Lower leg skin (tissue), 4 donors: Measurements from ENCODE around the gene PYDC1. TPM values are rescaled to one million over a fixed set of nuclear protein-coding genes. Genes with fewer than 3 reads are reported as not detected.
A peak's percentile ranks its signal among the peaks of the same experiment; 100 is the strongest.

ENCODE experiments used
- DNase-seq, 2 donors: peaks; one replicate each; pipeline ENCODE4 v3.0.0-alpha.2; 2019; ENCODE audit warnings: low spot score in 2 of 2
- H3K4me3 ChIP-seq: fragments of 200-600 bp; sonication (generic); 2 replicates; pipeline ENCODE4 v1.5.1; 2017; ENCODE audit warnings: mild to moderate bottlenecking, low read depth; ENCODE audit not compliant: poor library complexity, severe bottlenecking
- CTCF ChIP-seq, 3 donors: fragments of 450-650 bp; IDR thresholded peaks; one replicate each; pipeline ENCODE4 v1.5.1; 2016; ENCODE audit warnings: antibody characterized with exemption in 3 of 3, mild to moderate bottlenecking in 3 of 3, moderate library complexity in 2 of 3
- POLR2A ChIP-seq, 2 donors: fragments of 450-650 bp; IDR thresholded peaks; one replicate each; pipeline ENCODE4 v1.6.1; 2016 to 2017; ENCODE audit warnings: antibody characterized with exemption in 2 of 2, mild to moderate bottlenecking in 1 of 2, moderate library complexity in 1 of 2
- WGBS, 2 donors: methylation state at CpG; one replicate each; pipeline ENCODE4 v1.1.5; 2018; 5-methylcytosine and 5-hydroxymethylcytosine counted together
- intact Hi-C: fragments of 100-400 bp; cut with DNase I; formaldehyde crosslinking; loops from one replicate; pipeline ENCODE4 v1.15.0; 2023; ENCODE audit warnings: low total_unique reads
- total RNA-seq, 4 donors: library from RNA; depleted of rRNA; stranded (reverse); fragments of >200 nt; gene quantifications; one replicate each; pipeline ENCODE4 v1.1.0, GENCODE V29; 2016

Gene PYDC1
- total RNA-seq, 4 donors from 2014 or later, result 4.8 to 17.5 (median 12.9) TPM

DNA sequence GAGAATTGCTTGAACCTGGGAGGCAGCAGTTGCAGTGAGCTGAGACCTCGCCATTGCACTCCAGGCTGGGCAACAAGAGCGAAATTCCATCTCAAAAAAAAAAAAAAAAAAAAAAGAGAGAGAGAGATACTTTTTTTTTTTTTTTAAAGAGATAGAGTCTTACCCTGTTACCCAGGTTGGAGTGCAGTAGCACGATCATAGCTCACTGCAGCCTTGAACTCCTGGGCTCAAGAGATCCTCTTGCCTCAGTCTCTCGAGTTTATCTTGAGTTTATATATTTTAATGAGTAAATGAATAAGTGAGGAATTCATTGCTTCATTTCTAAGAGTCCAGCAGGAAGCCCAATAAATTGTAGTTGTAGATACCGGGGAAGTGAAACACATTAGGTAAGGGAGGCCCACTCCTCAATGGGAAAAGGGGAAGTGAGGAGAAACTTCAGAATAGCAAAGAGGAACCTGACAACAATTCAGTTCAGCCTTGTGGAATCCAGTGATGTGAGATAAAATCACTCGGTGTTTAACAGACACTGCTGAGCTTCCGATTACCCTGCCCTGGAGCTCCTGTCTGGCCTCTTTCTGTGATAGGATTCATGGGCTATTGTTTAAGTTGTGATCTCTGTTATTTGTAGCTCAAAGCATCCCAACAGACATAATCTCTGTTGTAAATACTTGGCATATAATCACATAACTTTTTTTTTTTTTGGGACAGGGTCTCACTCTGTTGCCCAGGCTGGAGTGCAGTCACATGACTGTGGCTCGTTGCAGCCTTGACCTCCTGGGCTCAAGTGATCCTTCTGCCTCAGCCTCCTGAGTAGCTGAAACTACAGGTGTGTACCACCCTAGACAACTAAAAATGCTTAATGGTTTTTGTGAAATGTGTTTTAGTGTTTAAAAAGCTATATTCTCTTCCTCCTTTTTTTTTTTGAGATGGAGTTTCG lies 27.1 kb upstream of the PYDC1 start:
- TF ChIP-seq POLR2A (IDR thresholded peaks at IDR 0.05) (no peak), CTCF (IDR thresholded peaks at IDR 0.05) (no peak)
- H3K4me3 ChIP-seq, result no peak overlapping the region
- 60% methylated on average over 9 of the region's 9 CpGs for WGBS, 2 donors
- no peak for DNase-seq
- intact Hi-C loops, result no loop called here

DNA sequence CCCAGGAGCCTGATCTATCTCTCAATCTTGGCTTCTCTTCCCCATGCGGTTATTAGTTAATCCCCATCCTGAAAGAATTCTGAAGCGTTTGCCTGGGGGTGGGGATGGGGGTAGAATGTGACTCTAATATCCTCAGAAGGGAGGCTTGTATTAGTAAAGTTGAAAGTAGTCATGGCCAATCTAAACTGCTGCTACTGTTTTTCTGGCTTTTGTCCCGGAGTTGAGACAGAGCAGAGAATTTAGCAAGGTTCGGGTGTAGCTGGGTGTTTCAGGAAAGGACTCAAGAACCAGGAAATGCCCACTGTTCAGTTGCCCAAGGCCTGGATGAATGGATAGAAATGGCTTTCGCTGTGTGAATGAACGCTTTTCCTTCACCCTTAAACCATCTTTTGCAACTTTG lies 25.3 kb upstream of the PYDC1 start:
- intact Hi-C loops, result no loop called here
- no peak overlapping the region for H3K4me3 ChIP-seq
- WGBS, 2 donors, result 32 to 49% methylated on average over 6 of the region's 6 CpGs
- TF ChIP-seq POLR2A (IDR thresholded peaks at IDR 0.05) (no peak), CTCF (IDR thresholded peaks at IDR 0.05) (no peak)
- DNase-seq, result peak in 1 of 2 donors; percentile 29

DNA sequence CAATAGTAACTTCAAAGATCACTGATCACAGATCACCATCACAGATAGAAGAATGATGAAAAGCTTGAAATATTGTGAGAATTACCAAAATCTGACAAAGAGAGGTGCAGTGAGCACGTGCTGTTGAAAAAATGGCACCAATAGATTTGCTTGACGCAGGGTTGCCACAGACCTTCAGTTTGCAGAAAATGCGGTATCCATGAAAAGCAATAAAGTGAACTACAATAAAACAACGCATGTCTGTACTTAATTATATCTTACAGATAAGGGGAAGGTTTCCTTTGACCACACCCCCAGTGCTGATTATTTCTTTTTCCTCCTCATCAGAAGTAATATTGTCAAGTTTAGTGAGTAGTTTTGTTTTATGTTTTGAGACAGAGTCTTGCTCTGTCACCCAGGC lies 21.1 kb upstream of the PYDC1 start:
- H3K4me3 ChIP-seq, result no peak overlapping the region
- intact Hi-C loops, result no loop called here
- WGBS, 2 donors, result 74 to 82% methylated on average over 4 of the region's 4 CpGs
- TF ChIP-seq POLR2A (IDR thresholded peaks at IDR 0.05) (no peak), CTCF (IDR thresholded peaks at IDR 0.05) (no peak)
- DNase-seq, result no peak

DNA sequence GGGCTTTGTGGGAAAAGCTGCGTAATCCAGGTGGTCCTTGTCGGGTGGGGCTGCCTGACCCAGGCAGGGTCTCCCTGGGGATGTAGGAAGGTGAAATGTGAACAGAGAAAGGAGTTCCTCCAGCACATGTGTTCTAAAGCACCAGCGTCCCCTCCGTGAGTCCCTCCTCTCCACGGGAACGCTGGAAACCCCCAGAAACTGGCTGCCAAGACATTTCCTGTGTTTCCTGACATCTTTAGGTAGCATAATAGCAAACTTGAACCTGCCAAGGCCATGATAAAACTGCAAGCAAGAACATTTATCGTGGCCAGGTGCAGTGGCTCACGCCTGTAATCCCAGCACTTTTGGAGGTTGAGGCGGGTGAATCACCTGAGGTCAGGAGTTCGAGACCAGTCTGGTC lies 12.6 kb upstream of the PYDC1 start:
- WGBS, 2 donors, result 46 to 59% methylated on average over 10 of the region's 10 CpGs
- no peak overlapping the region for H3K4me3 ChIP-seq
- intact Hi-C loops, result no loop called here
- TF ChIP-seq POLR2A (IDR thresholded peaks at IDR 0.05), result no peak
- no peak for TF ChIP-seq CTCF (IDR thresholded peaks at IDR 0.05)
- DNase-seq, result no peak

DNA sequence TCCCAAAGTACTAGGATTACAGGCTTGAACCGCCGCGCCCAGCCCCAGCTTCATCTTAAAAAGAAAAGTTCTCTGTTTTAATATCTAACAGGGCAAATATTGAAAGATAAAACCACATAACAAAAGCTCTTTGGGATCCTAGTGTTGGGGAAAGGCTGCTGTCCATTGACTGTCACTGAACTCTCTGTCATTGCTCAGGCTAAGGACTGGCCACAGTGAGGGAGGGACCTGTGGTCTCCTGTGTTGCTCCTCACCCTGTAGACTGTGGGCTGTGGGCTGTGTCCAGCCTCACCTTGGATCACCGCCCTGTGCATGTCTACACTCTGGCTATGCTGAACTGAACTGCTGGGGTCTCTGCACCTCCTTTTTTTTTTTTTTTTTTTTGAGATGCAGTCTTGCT lies 11.3 kb upstream of the PYDC1 start:
- WGBS, 2 donors, result 95 to 97% methylated on average over 4 of the region's 4 CpGs
- no peak for TF ChIP-seq CTCF (IDR thresholded peaks at IDR 0.05)
- intact Hi-C loops, result no loop called here
- DNase-seq, result no peak
- H3K4me3 ChIP-seq, result no peak overlapping the region
